K562 treated with DMSO at 1 percent for 12 hours (cell line): ENCODE data around the gene SMIM24. TPM values are rescaled to one million over a fixed set of nuclear protein-coding genes. Genes with fewer than 3 reads are reported as not detected.

Source experiments
- total RNA-seq: library from RNA; unstranded; fragments of 300-600 nt; gene quantifications from 2 replicates; pipeline ENCODE4 v1.2.3, GENCODE V29; 2022; ENCODE audit not compliant: insufficient read depth

The SMIM24 gene
- total RNA-seq: 2.0 and 3.8 TPM in 2 replicates

GRCh38 chr19:3480383-3481091, at the start of gene SMIM24:
SMIM24 (minus strand) TSS chr19:3480525; CDS start chr19:3480463, 62 bp downstream.

GRCh38 chr19:3505598-3506383, 25.5 kb upstream of the SMIM24 start, which contains the start of gene FZR1:
FZR1 (plus strand) TSS chr19:3506311; CDS start chr19:3522990, 16,679 bp downstream.

DNA sequence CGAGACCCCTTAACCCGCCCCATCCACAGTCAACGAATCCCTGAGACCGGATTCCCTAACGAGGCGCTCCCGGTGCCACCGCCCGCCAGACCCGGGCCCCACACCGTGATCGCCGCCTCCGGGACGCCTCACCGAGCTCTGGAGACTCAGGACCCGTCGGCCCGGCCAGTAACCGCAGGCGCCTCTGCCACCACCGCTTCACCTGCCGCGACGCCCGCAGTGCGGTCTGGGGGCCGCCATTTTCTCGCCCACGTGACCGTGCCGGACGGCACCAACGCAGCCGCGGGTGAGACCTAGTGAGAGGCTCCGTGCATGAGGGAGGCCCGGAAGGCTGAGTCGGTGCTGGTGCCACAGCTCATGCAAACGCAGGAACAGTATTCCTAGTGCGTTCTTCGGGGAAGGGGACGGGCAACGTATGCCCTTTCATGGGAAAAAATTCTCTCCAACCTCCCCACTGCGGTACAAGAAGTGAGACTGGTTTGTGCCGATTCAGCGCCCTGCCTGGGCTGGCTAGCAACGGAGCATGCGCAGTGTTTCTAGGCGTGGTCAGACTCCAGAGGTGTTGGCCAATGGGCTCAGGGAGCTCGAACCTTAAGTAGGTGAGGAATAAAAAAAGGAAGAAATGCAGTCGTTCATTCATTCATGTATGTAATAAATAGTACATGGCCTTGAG, 20.2 kb upstream of the SMIM24 start, which contains the start of gene DOHH:
Gene DOHH (minus strand): TSS at position 246 of the 673 bp plus-strand sequence. CDS start 3,860 bp downstream, outside the sequence.

DNA sequence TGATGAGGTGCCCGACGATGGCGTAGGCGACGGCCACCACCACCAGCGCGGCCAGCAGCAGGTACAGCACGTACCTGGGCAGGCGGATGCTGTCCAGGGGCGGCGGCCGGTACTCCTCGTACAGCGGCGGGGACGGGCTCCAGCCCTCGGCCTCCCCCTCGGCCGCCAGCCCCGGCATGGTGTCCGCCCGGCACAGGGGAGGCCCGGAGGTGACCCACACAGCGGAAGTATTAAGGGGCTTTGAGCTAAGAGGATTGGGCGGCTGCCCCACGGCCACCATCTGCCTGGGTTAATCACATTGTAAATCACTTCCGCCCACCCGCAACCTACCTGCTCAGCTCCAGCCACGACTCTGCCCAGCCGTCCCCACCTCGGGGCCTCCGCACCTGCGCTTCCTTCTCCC, 2.9 kb upstream of the SMIM24 start, which contains the start of gene SMIM44:
Gene SMIM44 (minus strand): TSS at position 216 of the 403 bp plus-strand sequence. CDS start 38 bp downstream, at position 178.

Other genes with a start within 250 kb of the SMIM24 start
- 9.1 and 37.3 TPM in 2 replicates for gene NFIC, start 113.9 kb downstream of the SMIM24 start, total RNA-seq
- gene SMIM44, start 2.9 kb upstream of the SMIM24 start, total RNA-seq: not detected in 2 replicates
- gene DOHH, start 20.1 kb upstream of the SMIM24 start, total RNA-seq: 24.2 and 31.1 TPM in 2 replicates
- gene FZR1, start 25.8 kb upstream of the SMIM24 start, total RNA-seq: 23.4 and 35.5 TPM in 2 replicates
- gene TEKTIP1, start 58.6 kb upstream of the SMIM24 start, total RNA-seq: 1.9 TPM in 1 of 2 replicates, not detected in the other
- 92.6 and 127 TPM in 2 replicates for gene MFSD12, start 77.1 kb upstream of the SMIM24 start, total RNA-seq
- gene HMG20B, start 92.4 kb upstream of the SMIM24 start, total RNA-seq: 213 and 233 TPM in 2 replicates
- 2.0 and 4.0 TPM in 2 replicates for gene GIPC3, start 105.0 kb upstream of the SMIM24 start, total RNA-seq
- 14.3 and 15.3 TPM in 2 replicates for gene TBXA2R, start 126.3 kb upstream of the SMIM24 start, total RNA-seq
- gene CACTIN, start 146.3 kb upstream of the SMIM24 start, total RNA-seq: 26.3 and 34.3 TPM in 2 replicates
- 17.4 and 39.7 TPM in 2 replicates for gene PIP5K1C, start 219.9 kb upstream of the SMIM24 start, total RNA-seq
- 4.5 and 9.5 TPM in 2 replicates for gene TJP3, start 227.9 kb upstream of the SMIM24 start, total RNA-seq